Osteoblast (primary cell): ENCODE results near the gene FEM1B. TPM values are rescaled to one million over a fixed set of nuclear protein-coding genes. Genes with fewer than 3 reads are reported as not detected.
"Not testable (repeated sequence)": the region's sequence is repeated elsewhere in the genome, so short reads cannot be mapped to it uniquely, and the experiment has no call there.

Experiments
- DNase-seq: peaks from one replicate; pipeline ENCODE4 v3.0.0; 2011; ENCODE audit warnings: low spot score, mixed read lengths; ENCODE audit not compliant: insufficient read length; ENCODE audit errors: missing footprints
- H2AFZ ChIP-seq: 2 replicates; pipeline ENCODE4 v1.6.0; 2011; ENCODE audit warnings: mild to moderate bottlenecking, low read length
- H3K27ac ChIP-seq: 2 replicates; pipeline ENCODE4 v1.5.1; 2011; ENCODE audit warnings: mild to moderate bottlenecking, low read depth, low read length, moderate library complexity
- H3K27me3 ChIP-seq: 2 replicates; pipeline ENCODE4 v1.6.0; 2012; ENCODE audit warnings: mild to moderate bottlenecking, control low read depth, inconsistent platforms, low read length, moderate library complexity; ENCODE audit not compliant: insufficient read depth
- H3K36me3 ChIP-seq: 2 replicates; pipeline ENCODE4 v1.5.1; 2011; ENCODE audit warnings: mild to moderate bottlenecking, low read length, control low read depth, moderate library complexity; ENCODE audit not compliant: insufficient read depth
- H3K4me1 ChIP-seq: 2 replicates; pipeline ENCODE4 v1.5.1; 2011; ENCODE audit warnings: mild to moderate bottlenecking, low read length, control low read depth, moderate library complexity; ENCODE audit not compliant: insufficient read depth
- H3K4me2 ChIP-seq: 2 replicates; pipeline ENCODE4 v1.6.0; 2011; ENCODE audit warnings: mild to moderate bottlenecking, low read length; ENCODE audit not compliant: insufficient read depth
- H3K4me3 ChIP-seq: fragments of 200-600 bp; sonication (generic); 3 replicates; pipeline ENCODE4 v1.5.1; 2012; ENCODE audit warnings: mild to moderate bottlenecking, low read length, inconsistent platforms; ENCODE audit not compliant: insufficient read depth
- H3K79me2 ChIP-seq: 2 replicates; pipeline ENCODE4 v1.6.0; 2012; ENCODE audit warnings: mild to moderate bottlenecking, low read length, control low read depth, inconsistent platforms; ENCODE audit not compliant: insufficient read depth
- H3K9me3 ChIP-seq: 2 replicates; pipeline ENCODE4 v1.5.1; 2011; ENCODE audit warnings: low read depth, low read length, control low read depth
- H4K20me1 ChIP-seq: 2 replicates; pipeline ENCODE4 v1.6.0; 2012; ENCODE audit warnings: mild to moderate bottlenecking, low read length, control low read depth; ENCODE audit not compliant: insufficient read depth
- CTCF ChIP-seq: IDR thresholded peaks from 2 replicates; pipeline ENCODE4 v1.5.1; 2011; ENCODE audit warnings: mild to moderate bottlenecking, low read depth, low read length, moderate library complexity; ENCODE audit errors: extremely low read depth
- total RNA-seq: library from RNA; depleted of rRNA; stranded (reverse); fragments of >200 nt; gene quantifications from 2 replicates; pipeline ENCODE4 v1.2.3, GENCODE V29; 2012

Gene FEM1B
- total RNA-seq, 1 donor = 35.5 TPM

- no peak for DNase-seq
- Histone ChIP-seq H3K27ac (no peak overlapping the region), H3K4me3 (no peak overlapping the region), H3K36me3 (no peaks in the 10 kb centered on the region), H3K27me3 (no peaks in the 10 kb centered on the region), H4K20me1 (peaks cover 10% of the 10 kb centered on the region), H3K9me3 (no peaks in the 10 kb centered on the region), H3K79me2 (peaks cover 20% of the 10 kb centered on the region), H3K4me1 (peaks cover 19% of the 10 kb centered on the region), H2AFZ (no peak overlapping the region), H3K4me2 (no peak overlapping the region)
- no peak for TF ChIP-seq CTCF
These were observed 45.1 kb upstream of the FEM1B start for GRCh38 chr15:68232449-68232848.

- H2AFZ ChIP-seq = no peak overlapping the region
- no peak overlapping the region for H3K27ac ChIP-seq
- H3K4me2 ChIP-seq = no peak overlapping the region
- peaks cover 8% of the 10 kb centered on the region for H4K20me1 ChIP-seq
- H3K9me3 ChIP-seq = no peaks in the 10 kb centered on the region
- H3K79me2 ChIP-seq = peaks cover 15% of the 10 kb centered on the region
- H3K27me3 ChIP-seq = no peaks in the 10 kb centered on the region
- no peak for DNase-seq
- no peak overlapping the region for H3K4me3 ChIP-seq
- H3K4me1 ChIP-seq = peaks cover 16% of the 10 kb centered on the region
- H3K36me3 ChIP-seq = no peaks in the 10 kb centered on the region
- TF ChIP-seq CTCF = no peak
These were observed 44.6 kb upstream of the FEM1B start for GRCh38 chr15:68232937-68233336.

- Histone ChIP-seq H3K79me2 (peaks cover 4% of the 10 kb centered on the region), H2AFZ (no peak overlapping the region), H3K4me2 (no peak overlapping the region), H3K9me3 (no peaks in the 10 kb centered on the region), H3K4me1 (peaks cover 7% of the 10 kb centered on the region), H4K20me1 (no peaks in the 10 kb centered on the region), H3K4me3 (no peak overlapping the region), H3K27ac (no peak overlapping the region), H3K27me3 (no peaks in the 10 kb centered on the region), H3K36me3 (no peaks in the 10 kb centered on the region)
- no peak for TF ChIP-seq CTCF
- DNase-seq = no peak
These were observed 43.5 kb upstream of the FEM1B start for GRCh38 chr15:68234060-68234459.

- H3K9me3 ChIP-seq, H2AFZ ChIP-seq, DNase-seq, H3K27ac ChIP-seq, H4K20me1 ChIP-seq, H3K27me3 ChIP-seq, H3K4me1 ChIP-seq, H3K36me3 ChIP-seq, H3K79me2 ChIP-seq, H3K4me3 ChIP-seq, H3K4me2 ChIP-seq: not testable (repeated sequence)
These were observed 43.0 kb upstream of the FEM1B start for GRCh38 chr15:68234520-68234919.

GRCh38 chr15:68235022-68235421 lies 42.5 kb upstream of the FEM1B start:
- DNase-seq = no peak
- Histone ChIP-seq H3K79me2 (no peaks in the 10 kb centered on the region), H3K36me3 (no peaks in the 10 kb centered on the region), H3K27me3 (no peaks in the 10 kb centered on the region), H4K20me1 (no peaks in the 10 kb centered on the region), H2AFZ (no peak overlapping the region), H3K27ac (no peak overlapping the region), H3K4me2 (no peak overlapping the region), H3K4me3 (no peak overlapping the region), H3K9me3 (no peaks in the 10 kb centered on the region), H3K4me1 (peaks cover 4% of the 10 kb centered on the region)
- TF ChIP-seq CTCF = no peak
